IMR-90 (cell line): ENCODE measurements around the gene PTPRH. TPM values are rescaled to one million over a fixed set of nuclear protein-coding genes. Genes with fewer than 3 reads are reported as not detected.

ENCODE experiments used
- ATAC-seq: fragments of 200-7000 bp; cut with Tn5 transposase; 2 replicates; pipeline ENCODE4 v1.9.1; 2020; ENCODE audit warnings: low read depth, mild to moderate bottlenecking, moderate library complexity
- BruUV-seq: library from RNA; stranded (reverse); fragments of 400-500 nt; replicated peaks from 2 replicates; lab custom pipeline; 2021; lab: Mats Ljungman, UMichigan
- CTCF ChIA-PET: fragments of 300-600 bp; formaldehyde crosslinking; extraction: SDS; loops from one replicate; lab custom pipeline; 2021; ENCODE audit warnings: antibody characterized with exemption; lab: Yijun Ruan, JAX
- POLR2A ChIA-PET: fragments of 300-600 bp; sonication (Branson Sonifier 250); formaldehyde crosslinking; loops from one replicate; lab custom pipeline; 2022; ENCODE audit warnings: antibody characterized with exemption; ENCODE audit not compliant: unreplicated experiment; lab: Charles Lee
- DNase-seq: peaks from one replicate; pipeline ENCODE4 v3.0.0; 2013
- H2AFZ ChIP-seq: replicated peaks from 2 replicates; pipeline ENCODE3; 2013; ENCODE audit warnings: low read length, mild to moderate bottlenecking; ENCODE audit not compliant: poor library complexity
- H2AK5ac ChIP-seq: 2 replicates; pipeline ENCODE4 v1.6.1; 2013; ENCODE audit warnings: low read depth, low read length, inconsistent platforms
- H2AK9ac ChIP-seq: replicated peaks from 2 replicates; pipeline ENCODE3; 2013; ENCODE audit warnings: mild to moderate bottlenecking, low read depth, low read length, moderate library complexity; ENCODE audit not compliant: poor library complexity
- H2BK120ac ChIP-seq: 2 replicates; pipeline ENCODE4 v1.6.1; 2013; ENCODE audit warnings: low read depth, low read length, inconsistent platforms
- H2BK15ac ChIP-seq: 3 replicates; pipeline ENCODE4 v1.6.1; 2013; ENCODE audit warnings: low read depth, low read length, inconsistent platforms
- H2BK20ac ChIP-seq: 2 replicates; pipeline ENCODE4 v1.6.1; 2013; ENCODE audit warnings: low read depth, mild to moderate bottlenecking, inconsistent platforms, low read length, moderate library complexity
- H2BK5ac ChIP-seq: 2 replicates; pipeline ENCODE4 v1.6.1; 2013; ENCODE audit warnings: mild to moderate bottlenecking, low read depth, low read length, inconsistent platforms; ENCODE audit not compliant: poor library complexity, severe bottlenecking
- H3K14ac ChIP-seq: replicated peaks from 2 replicates; pipeline ENCODE4 v1.6.1; 2013; ENCODE audit warnings: low read depth, low read length, inconsistent platforms
- H3K18ac ChIP-seq: 2 replicates; pipeline ENCODE4 v1.6.1; 2013; ENCODE audit warnings: low read depth, low read length, control low read depth
- H3K23ac ChIP-seq: 2 replicates; pipeline ENCODE4 v1.6.1; 2013; ENCODE audit warnings: low read depth, low read length, inconsistent platforms
- H3K27ac ChIP-seq: 2 replicates; pipeline ENCODE4 v1.5.1; 2013; ENCODE audit warnings: mild to moderate bottlenecking, control low read depth, low read length; ENCODE audit not compliant: insufficient read depth
- H3K27me3 ChIP-seq: 2 replicates; pipeline ENCODE4 v1.6.1; 2013; ENCODE audit warnings: low read length; ENCODE audit not compliant: control insufficient read depth, insufficient read depth
- H3K36me3 ChIP-seq: 2 replicates; pipeline ENCODE4 v1.6.1; 2013; ENCODE audit warnings: low read length, mixed read lengths; ENCODE audit not compliant: control insufficient read depth, insufficient read depth
- H3K4ac ChIP-seq: 2 replicates; pipeline ENCODE4 v1.6.1; 2013; ENCODE audit warnings: low read depth, low read length, inconsistent platforms
- H3K4me1 ChIP-seq: 2 replicates; pipeline ENCODE4 v1.6.1; 2013; ENCODE audit warnings: low read length, mixed read lengths; ENCODE audit not compliant: control insufficient read depth, insufficient read depth
- H3K4me2 ChIP-seq: 2 replicates; pipeline ENCODE4 v1.6.1; 2013; ENCODE audit warnings: low read depth, mild to moderate bottlenecking, control low read depth, low read length, moderate library complexity
- H3K4me3 ChIP-seq: 2 replicates; pipeline ENCODE4 v1.5.1; 2013; ENCODE audit warnings: low read depth, mild to moderate bottlenecking, control low read depth, low read length, moderate library complexity; ENCODE audit not compliant: insufficient read depth
- H3K56ac ChIP-seq: 2 replicates; pipeline ENCODE4 v1.6.1; 2013; ENCODE audit warnings: low read length, inconsistent platforms; ENCODE audit not compliant: insufficient read depth; ENCODE audit errors: extremely low read depth
- H3K79me1 ChIP-seq, 2 experiments: 2 replicates each; pipeline ENCODE4 v1.6.1; 2013; ENCODE audit warnings: low read length in 2 of 2, inconsistent platforms in 1 of 2, low read depth in 1 of 2
- H3K9ac ChIP-seq: 2 replicates; pipeline ENCODE4 v1.6.1; 2013; ENCODE audit warnings: low read depth, low read length, control low read depth
- H3K9me1 ChIP-seq: 2 replicates; pipeline ENCODE4 v1.6.1; 2013; ENCODE audit warnings: low read length, inconsistent platforms; ENCODE audit not compliant: insufficient read depth
- H3K9me3 ChIP-seq: 2 replicates; pipeline ENCODE4 v1.6.1; 2013; ENCODE audit warnings: low read length; ENCODE audit not compliant: control insufficient read depth, insufficient read depth
- H4K20me1 ChIP-seq: 2 replicates; pipeline ENCODE4 v1.6.1; 2013; ENCODE audit warnings: low read length, inconsistent platforms; ENCODE audit not compliant: insufficient read depth
- H4K5ac ChIP-seq: 2 replicates; pipeline ENCODE4 v1.6.1; 2013; ENCODE audit warnings: mild to moderate bottlenecking, low read depth, low read length, control low read depth
- H4K8ac ChIP-seq, 2 experiments: 2 replicates each; pipeline ENCODE4 v1.6.1; 2013; ENCODE audit warnings: low read depth in 2 of 2, low read length in 2 of 2, control low read depth in 1 of 2, inconsistent platforms in 1 of 2
- H4K91ac ChIP-seq: 2 replicates; pipeline ENCODE4 v1.6.1; 2013; ENCODE audit warnings: low read depth, low read length, inconsistent platforms; ENCODE audit not compliant: insufficient read depth
- BHLHE40 ChIP-seq: fragments of 150-350 bp; IDR thresholded peaks from 2 replicates; pipeline ENCODE4 v1.6.1; 2016; ENCODE audit warnings: mild to moderate bottlenecking, low read depth, low read length
- CHD1 ChIP-seq: IDR thresholded peaks from 2 replicates; pipeline ENCODE4 v1.6.1; 2012; ENCODE audit warnings: low read depth, low read length, improper control_type of control experiment
- CTCF ChIP-seq: conservative IDR thresholded peaks from 2 replicates; pipeline ENCODE4 v1.5.1; 2012; ENCODE audit warnings: mild to moderate bottlenecking, low read depth, low read length, improper control_type of control experiment
- ELK1 ChIP-seq: fragments of 150-350 bp; IDR thresholded peaks from 2 replicates; pipeline ENCODE4 v1.6.1; 2016; ENCODE audit warnings: low read depth, mild to moderate bottlenecking, low read length, moderate library complexity, borderline replicate concordance
- MAZ ChIP-seq: IDR thresholded peaks from 2 replicates; pipeline ENCODE4 v1.6.1; 2012; ENCODE audit warnings: low read depth, mild to moderate bottlenecking, low read length, improper control_type of control experiment, moderate library complexity, borderline replicate concordance
- MXI1 ChIP-seq: IDR thresholded peaks from 2 replicates; pipeline ENCODE4 v1.6.1; 2012; ENCODE audit warnings: low read depth, mild to moderate bottlenecking, low read length, moderate library complexity, borderline replicate concordance
- NFE2L2 ChIP-seq: fragments of 150-350 bp; IDR thresholded peaks from 2 replicates; pipeline ENCODE4 v1.6.1; 2016; ENCODE audit warnings: low read depth, mild to moderate bottlenecking, low read length
- RAD21 ChIP-seq: IDR thresholded peaks from 2 replicates; pipeline ENCODE4 v1.6.1; 2012; ENCODE audit warnings: low read length, improper control_type of control experiment
- RCOR1 ChIP-seq: IDR thresholded peaks from 2 replicates; pipeline ENCODE4 v1.6.1; 2012; ENCODE audit warnings: mild to moderate bottlenecking, low read length, improper control_type of control experiment; ENCODE audit not compliant: insufficient replicate concordance
- RFX5 ChIP-seq: IDR thresholded peaks from 2 replicates; pipeline ENCODE4 v1.8.0; 2012; ENCODE audit warnings: low read depth, mild to moderate bottlenecking, low read length, moderate library complexity
- WGBS, 2 experiments: methylation state at CpG; one replicate each; pipeline versions ENCODE4 v1.1.5 to v1.1.7; 2013; ENCODE audit warnings: missing lambda C conversion rate in 2 of 2; ENCODE audit not compliant: insufficient read length in 1 of 2; ENCODE audit errors: extremely low coverage in 2 of 2; 5-methylcytosine and 5-hydroxymethylcytosine counted together
- dilution Hi-C: fragments of 300-500 bp; cut with HindIII; formaldehyde crosslinking; loops from one replicate; pipeline ENCODE4 v1.14.3; 2018; ENCODE audit warnings: low sequenced_read_pairs; ENCODE audit not compliant: unreplicated experiment
- in situ Hi-C: fragments of 300-500 bp; cut with MboI; formaldehyde crosslinking; loops from 3 replicates; pipeline ENCODE4 v1.14.3; 2019; ENCODE audit warnings: low sequenced_read_pairs, inconsistent platforms, mixed read lengths
- intact Hi-C: fragments of 100-400 bp; cut with micrococcal nuclease; formaldehyde crosslinking; loops from 2 replicates; pipeline ENCODE4 v1.10.0; 2022
- polyA plus RNA-seq, 3 experiments: library from polyadenylated mRNA; depleted of rRNA; stranded (reverse); fragments of >200 nt; gene quantifications; 2 replicates each; pipeline ENCODE4 v1.2.3, GENCODE V29; 2012; ENCODE audit warnings: low replicate concordance in 1 of 3
- total RNA-seq: library from RNA; depleted of rRNA; stranded (reverse); fragments of >200 nt; gene quantifications from 2 replicates; pipeline ENCODE4 v1.2.3, GENCODE V29; 2012

The PTPRH gene
- total and polyA plus RNA-seq, 2 of the 4 experiments (the other 2 are of a cell fraction): 1.3 to 3.4 TPM

- Histone ChIP-seq H2AFZ (no peak overlapping the region), H3K9me3 (no peaks in the 10 kb centered on the region), H3K9me1 (0 out of 2 replicates have a peak, but pooled peaks cover 6% of the 10 kb centered on the region), H4K91ac (no peak overlapping the region), H3K4me2 (no peak overlapping the region), H4K5ac (no peak overlapping the region), H3K9ac (no peak overlapping the region), H2BK5ac (no peak overlapping the region), H2BK120ac (no peak overlapping the region), H3K14ac (no peak overlapping the region), H3K27me3 (no peaks in the 10 kb centered on the region), H2BK20ac (no peak overlapping the region), H3K4me3 (no peak overlapping the region), H3K79me1 (no peaks in the 10 kb centered on the region), H2BK15ac (no peak overlapping the region), H4K8ac (no peak overlapping the region), H3K4ac (no peak overlapping the region), H3K27ac (no peak overlapping the region), H2AK5ac (no peak overlapping the region), H2AK9ac (no peak overlapping the region), H4K20me1 (peaks cover 11% of the 10 kb centered on the region), H3K56ac (no peak overlapping the region), H3K4me1 (no peaks in the 10 kb centered on the region), H3K18ac (no peak overlapping the region), H3K23ac (no peak overlapping the region), H3K36me3 (peaks cover 17% of the 10 kb centered on the region)
- 85% methylated on average over 14 of the region's 26 CpGs; no CpG with 5 or more reads in 1 of the 2 experiments for WGBS, 2 experiments
- ATAC-seq: no peak
- intact Hi-C loops (no loop called here), dilution Hi-C loops (no loop called here), in situ Hi-C loops (loop anchor here (5.0 kb wide), 1 partner anchor 33 kb away; the partner anchor contains the start of gene PPP6R1)
- BruUV-seq: no TSS peak
- TF ChIP-seq BHLHE40 (no peak), RFX5 (no peak), ELK1 (no peak), RCOR1 (no peak), CTCF (no peak), CHD1 (no peak), MAZ (no peak), MXI1 (no peak), RAD21 (no peak), NFE2L2 (no peak)
- CTCF ChIA-PET: no interaction called here
- DNase-seq: no peak
- POLR2A ChIA-PET: no interaction called here
Observed at GRCh38 chr19:55224038-55224665, 14.9 kb upstream of the PTPRH start.
